ENCODE results near the gene TFAP2B. TPM values are rescaled to one million over a fixed set of nuclear protein-coding genes. Genes with fewer than 3 reads are reported as not detected.

Gene TFAP2B
- total RNA-seq = not detected
- not detected for polyA plus RNA-seq
- long read RNA-seq, donor 1 = 0 reads
- long read RNA-seq, donor 2 = 0 reads

GRCh38 chr6:50818673-50819072, at the start of gene TFAP2B:
TSS of gene TFAP2B (plus strand) at chr6:50818871. CDS start at chr6:50818892, 21 bp downstream.
- Histone ChIP-seq H3K36me3 (ENCODE audit: insufficient read depth in 1 of 2, low read depth in 1 of 2) (no peaks in the 10 kb centered on the region), H3K4me3 (peak within 1 kb of the TSS; percentile 30), H3K4me1 (peaks cover 4% of the 10 kb centered on the region), H3K9me3 (no peaks in the 10 kb centered on the region), H3K27ac (no peak within 1 kb of the TSS), H3K27me3 (ENCODE audit: insufficient read depth in 3 of 3, low read length in 2 of 3) (peaks cover 14 to 95% (median 23%) of the 10 kb centered on the region in 3 donors)
- no peak for ATAC-seq
- no peak for TF ChIP-seq CTCF (IDR thresholded peaks at IDR 0.05)
- intact Hi-C loops (cut with DNase I) = loop anchor here (5.0 to 10.0 kb wide), 4 partner anchors 536 to 1204 kb away; no protein-coding TSS in a partner anchor
- WGBS, 3 donors = 12 to 19% (median 14%) methylated on average over 7 of the region's 7 CpGs
- no peak for DNase-seq

GRCh38 chr6:50778696-50779095, 40.0 kb upstream of the TFAP2B start:
- no peaks in the 10 kb centered on the region for H3K36me3 ChIP-seq (ENCODE audit: insufficient read depth in 1 of 2, low read depth in 1 of 2)
- no peak for TF ChIP-seq CTCF (IDR thresholded peaks at IDR 0.05)
- H3K9me3 ChIP-seq = no peaks in the 10 kb centered on the region
- no peaks in the 10 kb centered on the region for H3K4me1 ChIP-seq
- H3K4me3 ChIP-seq = no peak overlapping the region
- no peak overlapping the region for H3K27ac ChIP-seq
- H3K27me3 ChIP-seq (ENCODE audit: insufficient read depth in 3 of 3, low read length in 2 of 3) = no peaks in the 10 kb centered on the region
- intact Hi-C loops (cut with DNase I) = no loop called here
- DNase-seq = no peak
- ATAC-seq = no peak

- Histone ChIP-seq H3K27me3 (ENCODE audit: insufficient read depth in 3 of 3, low read length in 2 of 3) (no peaks in the 10 kb centered on the region), H3K36me3 (ENCODE audit: insufficient read depth in 1 of 2, low read depth in 1 of 2) (no peaks in the 10 kb centered on the region), H3K4me3 (no peak overlapping the region), H3K9me3 (no peaks in the 10 kb centered on the region), H3K4me1 (no peaks in the 10 kb centered on the region), H3K27ac (no peak overlapping the region)
- 92 to 95% (median 94%) methylated on average over 5 of the region's 5 CpGs for WGBS, 3 donors
- intact Hi-C loops (cut with DNase I) = no loop called here
- no peak for TF ChIP-seq CTCF (IDR thresholded peaks at IDR 0.05)
- DNase-seq (no peak), ATAC-seq (no peak)
Measured at GRCh38 chr6:50780382-50780781, 38.3 kb upstream of the TFAP2B start.

GRCh38 chr6:50785921-50786320, 32.8 kb upstream of the TFAP2B start:
- no peak overlapping the region for H3K27ac ChIP-seq
- no peak for ATAC-seq
- DNase-seq = no peak
- intact Hi-C loops (cut with DNase I) = no loop called here
- H3K9me3 ChIP-seq = no peaks in the 10 kb centered on the region
- no peak overlapping the region for H3K4me3 ChIP-seq
- WGBS, 3 donors = 9 to 23% (median 10%) methylated on average over 1 of the region's 1 CpG
- H3K36me3 ChIP-seq (ENCODE audit: insufficient read depth in 1 of 2, low read depth in 1 of 2) = no peaks in the 10 kb centered on the region
- H3K4me1 ChIP-seq = no peaks in the 10 kb centered on the region
- H3K27me3 ChIP-seq (ENCODE audit: insufficient read depth in 3 of 3, low read length in 2 of 3) = no peaks in the 10 kb centered on the region
- TF ChIP-seq CTCF (IDR thresholded peaks at IDR 0.05) = no peak

GRCh38 chr6:50791900-50792508, 26.7 kb upstream of the TFAP2B start:
- no peak for DNase-seq
- 1 to 2% (median 1%) methylated on average over 3 of the region's 3 CpGs for WGBS, 3 donors
- H3K27ac ChIP-seq = no peak overlapping the region
- H3K27me3 ChIP-seq (ENCODE audit: insufficient read depth in 3 of 3, low read length in 2 of 3) = no peaks in the 10 kb centered on the region
- ATAC-seq = no peak
- H3K36me3 ChIP-seq (ENCODE audit: insufficient read depth in 1 of 2, low read depth in 1 of 2) = no peaks in the 10 kb centered on the region
- no peaks in the 10 kb centered on the region for H3K9me3 ChIP-seq
- intact Hi-C loops (cut with DNase I) = loop anchor here in 1 of 2 donors (10.0 kb wide), 1 partner anchor 137 kb away; no protein-coding TSS in a partner anchor
- no peaks in the 10 kb centered on the region for H3K4me1 ChIP-seq
- no peak overlapping the region for H3K4me3 ChIP-seq
- TF ChIP-seq CTCF (IDR thresholded peaks at IDR 0.05) = peak; percentile 57

Measured in psoas muscle (tissue), 8 donors.